Occipital lobe (tissue), 2 donors: ENCODE data around the gene CTSZ. TPM values are rescaled to one million over a fixed set of nuclear protein-coding genes. Genes with fewer than 3 reads are reported as not detected.
"Not testable (repeated sequence)": the region's sequence is repeated elsewhere in the genome, so short reads cannot be mapped to it uniquely, and the experiment has no call there.

Source experiments
- DNase-seq: peaks from one replicate; lab custom pipeline; 2025; lab: John Stamatoyannopoulos, UW
- total RNA-seq: library from RNA; depleted of rRNA; stranded (reverse); fragments of >200 nt; gene quantifications from one replicate; pipeline ENCODE4 v1.2.3, GENCODE V29; 2014

CTSZ gene
- total RNA-seq, 1 donor from 2014 or later, result 12.2 TPM

- DNase-seq, result no peak
Measured at GRCh38 chr20:59014680-59015389, 7.8 kb upstream of the CTSZ start.

- no peak for DNase-seq
Measured at GRCh38 chr20:59013959-59014608, 7.0 kb upstream of the CTSZ start.

- DNase-seq, result no peak
Measured at GRCh38 chr20:59013031-59013951, 6.2 kb upstream of the CTSZ start.

GRCh38 chr20:59011874-59012157, 4.8 kb upstream of the CTSZ start:
- DNase-seq, result not testable (repeated sequence)

- DNase-seq, result no peak
Measured at GRCh38 chr20:59010995-59011873, 4.2 kb upstream of the CTSZ start.

- no peak for DNase-seq
Measured at GRCh38 chr20:59010321-59010994, 3.4 kb upstream of the CTSZ start.

GRCh38 chr20:59008715-59009336, 1.8 kb upstream of the CTSZ start:
- no peak for DNase-seq

GRCh38 chr20:59007665-59008511, 834 bp upstream of the CTSZ start:
- no peak for DNase-seq

GRCh38 chr20:59006167-59006863, 739 bp downstream of the CTSZ start:
- DNase-seq, result no peak

GRCh38 chr20:59005523-59006166, 1.4 kb downstream of the CTSZ start:
- DNase-seq, result no peak

- DNase-seq, result no peak
Measured at GRCh38 chr20:59004763-59005522, 2.1 kb downstream of the CTSZ start.

GRCh38 chr20:59004493-59004762, 2.6 kb downstream of the CTSZ start:
- DNase-seq, result no peak

GRCh38 chr20:59003836-59004492, 3.1 kb downstream of the CTSZ start:
- no peak for DNase-seq

- no peak for DNase-seq
Measured at GRCh38 chr20:59002874-59003399, 4.1 kb downstream of the CTSZ start.

- no peak for DNase-seq
Measured at GRCh38 chr20:59002388-59002787, 4.7 kb downstream of the CTSZ start.

GRCh38 chr20:59001449-59002171, 5.4 kb downstream of the CTSZ start:
- no peak for DNase-seq
